ENCODE data around the gene DOCK6. TPM values are rescaled to one million over a fixed set of nuclear protein-coding genes. Genes with fewer than 3 reads are reported as not detected.

DOCK6 gene
- total and polyA plus RNA-seq, 10 of the 15 experiments (the other 5 are each of a cell fraction or from before 2014, with no cell fraction given), result 0.76 to 24.8 (median 4.7) TPM

- TF ChIP-seq KDM1A (IDR thresholded peaks at IDR 0.05; ENCODE audit: borderline replicate concordance), result no peak
- TF ChIP-seq SMAD5 (IDR thresholded peaks at IDR 0.05; ENCODE audit: low read depth), result no peak
- peak; percentile 44; the same call in 1 of the 2 replicates for TF ChIP-seq BACH1 (IDR thresholded peaks at IDR 0.05; ENCODE audit: borderline replicate concordance)
- no peak for TF ChIP-seq NKRF (conservative IDR thresholded peaks at IDR 0.05)
- peak; percentile 60; the same call in 1 of the 2 replicates for TF ChIP-seq CREB1 (IDR thresholded peaks at IDR 0.05; ENCODE audit: low read depth)
- TF ChIP-seq BCL11A (IDR thresholded peaks at IDR 0.05; ENCODE audit: low read depth, low read length), result peak; percentile 70; the same call in 1 of the 2 replicates
- no peak for TF ChIP-seq BMI1 (IDR thresholded peaks at IDR 0.05; ENCODE audit: borderline replicate concordance)
- TF ChIP-seq EED (IDR thresholded peaks at IDR 0.05; ENCODE audit: low read depth), result peak; percentile 86
- peak; percentile 52 for TF ChIP-seq POLR2A (IDR thresholded peaks at IDR 0.05; ENCODE audit: low read depth, low read length)
- peak in 1 of 2 experiments; percentile 20; a peak in 1 of 4 replicates for TF ChIP-seq BHLHE40 (IDR thresholded peaks at IDR 0.05; ENCODE audit: borderline replicate concordance in 1 of 2, low read depth in 2 of 2, low read length in 1 of 2)
- TF ChIP-seq IRF4 (IDR thresholded peaks at IDR 0.05; ENCODE audit: low read depth, low read length), result no peak
- TF ChIP-seq GABPA (IDR thresholded peaks at IDR 0.05; ENCODE audit: low read depth), result no peak
- TF ChIP-seq MAX (IDR thresholded peaks at IDR 0.05; ENCODE audit: low read depth, low read length), result no peak
- TF ChIP-seq YY1 (IDR thresholded peaks at IDR 0.05; ENCODE audit: low read depth, low read length), result no peak
- TF ChIP-seq ZBTB11 (CRISPR knock-in tag; IDR thresholded peaks at IDR 0.05), result no peak
- TF ChIP-seq POLR2AphosphoS2 (IDR thresholded peaks at IDR 0.05; ENCODE audit: low read depth, low read length), result no peak
- peak; percentile 9; the same call in 1 of the 2 replicates for TF ChIP-seq PKNOX1 (IDR thresholded peaks at IDR 0.05)
- no peak for TF ChIP-seq TCF7 (IDR thresholded peaks at IDR 0.05; ENCODE audit: borderline replicate concordance)
- TF ChIP-seq DPF2 (IDR thresholded peaks at IDR 0.05), result no peak; the same call in none of the 2 replicates
- TF ChIP-seq JUNB (IDR thresholded peaks at IDR 0.05), result no peak; the same call in 1 of the 2 replicates
- no peak for TF ChIP-seq NFIC (IDR thresholded peaks at IDR 0.05; ENCODE audit: low read depth, low read length)
- TF ChIP-seq BRCA1 (IDR thresholded peaks at IDR 0.05; ENCODE audit: low read depth, low read length), result no peak
- TF ChIP-seq SMARCA5 (IDR thresholded peaks at IDR 0.05), result peak; percentile 39
- TF ChIP-seq SKIL (IDR thresholded peaks at IDR 0.05; ENCODE audit: low read depth, poor library complexity, severe bottlenecking), result no peak
These were observed 82.5 kb downstream of the DOCK6 start (continued) for GRCh38 chr19:11179716-11180297.
